ENCODE data around the gene FSTL5.

DNA sequence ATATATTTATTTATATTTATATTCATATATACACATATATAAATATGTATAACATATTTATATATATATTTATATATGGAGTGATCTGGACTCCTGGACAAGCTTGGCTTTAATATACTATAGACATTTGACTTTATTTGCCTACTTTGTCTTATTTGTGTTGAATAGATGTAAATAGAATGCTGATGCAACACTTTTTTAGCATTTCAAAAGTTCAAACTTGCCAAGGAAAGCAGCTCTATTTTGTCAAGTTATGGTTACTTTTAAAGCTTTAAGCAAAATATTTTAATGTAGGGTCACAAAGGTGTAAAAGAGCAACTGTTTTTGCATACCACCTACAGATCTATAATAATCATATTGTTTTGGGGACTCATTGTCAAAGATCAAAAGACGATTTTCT is 61.1 kb downstream of the FSTL5 start:
- TF ChIP-seq, protein P1, sequence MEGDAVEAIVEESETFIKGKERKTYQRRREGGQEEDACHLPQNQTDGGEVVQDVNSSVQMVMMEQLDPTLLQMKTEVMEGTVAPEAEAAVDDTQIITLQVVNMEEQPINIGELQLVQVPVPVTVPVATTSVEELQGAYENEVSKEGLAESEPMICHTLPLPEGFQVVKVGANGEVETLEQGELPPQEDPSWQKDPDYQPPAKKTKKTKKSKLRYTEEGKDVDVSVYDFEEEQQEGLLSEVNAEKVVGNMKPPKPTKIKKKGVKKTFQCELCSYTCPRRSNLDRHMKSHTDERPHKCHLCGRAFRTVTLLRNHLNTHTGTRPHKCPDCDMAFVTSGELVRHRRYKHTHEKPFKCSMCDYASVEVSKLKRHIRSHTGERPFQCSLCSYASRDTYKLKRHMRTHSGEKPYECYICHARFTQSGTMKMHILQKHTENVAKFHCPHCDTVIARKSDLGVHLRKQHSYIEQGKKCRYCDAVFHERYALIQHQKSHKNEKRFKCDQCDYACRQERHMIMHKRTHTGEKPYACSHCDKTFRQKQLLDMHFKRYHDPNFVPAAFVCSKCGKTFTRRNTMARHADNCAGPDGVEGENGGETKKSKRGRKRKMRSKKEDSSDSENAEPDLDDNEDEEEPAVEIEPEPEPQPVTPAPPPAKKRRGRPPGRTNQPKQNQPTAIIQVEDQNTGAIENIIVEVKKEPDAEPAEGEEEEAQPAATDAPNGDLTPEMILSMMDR (conservative IDR thresholded peaks at IDR 0.05 in 1 of 2, IDR thresholded peaks at IDR 0.05 in 1 of 2; ENCODE audit: extremely low read depth in 1 of 2, insufficient read depth in 1 of 2, low read depth in 1 of 2, low read length in 2 of 2), result no peak
- no peak for TF ChIP-seq EZH2 (IDR thresholded peaks at IDR 0.05; ENCODE audit: borderline replicate concordance, low read length)

Measured in mammary epithelial cell (primary cell).